H9 (cell line): Measurements from ENCODE around the gene ARPC1B. TPM values are rescaled to one million over a fixed set of nuclear protein-coding genes. Genes with fewer than 3 reads are reported as not detected.
A peak's percentile ranks its signal among the peaks of the same experiment; 100 is the strongest.

Experiments
- DNase-seq: peaks from one replicate; pipeline ENCODE4 v3.0.0-alpha.2; 2017
- H2AFZ ChIP-seq: one replicate; pipeline ENCODE4 v1.6.1; 2013; ENCODE audit warnings: mild to moderate bottlenecking, low read length, control low read depth, moderate library complexity
- H2AK5ac ChIP-seq: 2 replicates; pipeline ENCODE4 v1.6.1; 2013; ENCODE audit warnings: low read length, control low read depth, mixed read lengths; ENCODE audit not compliant: insufficient read length
- H2BK120ac ChIP-seq: one replicate; pipeline ENCODE4 v1.6.1; 2013; ENCODE audit warnings: low read depth, mild to moderate bottlenecking, low read length, control low read depth, inconsistent platforms; ENCODE audit not compliant: poor library complexity, severe bottlenecking
- H2BK12ac ChIP-seq: 2 replicates; pipeline ENCODE4 v1.6.1; 2013; ENCODE audit warnings: low read length, control low read depth, mixed read lengths, low read depth; ENCODE audit not compliant: insufficient read length
- H2BK15ac ChIP-seq: 2 replicates; pipeline ENCODE4 v1.6.1; 2013; ENCODE audit warnings: low read depth, low read length, control low read depth
- H2BK20ac ChIP-seq: one replicate; pipeline ENCODE4 v1.6.1; 2013; ENCODE audit warnings: low read depth, mild to moderate bottlenecking, low read length, control low read depth, inconsistent platforms; ENCODE audit not compliant: poor library complexity, severe bottlenecking
- H2BK5ac ChIP-seq: 2 replicates; pipeline ENCODE4 v1.6.1; 2013; ENCODE audit warnings: low read length, control low read depth, mixed read lengths; ENCODE audit not compliant: insufficient read length
- H3K14ac ChIP-seq: 2 replicates; pipeline ENCODE4 v1.6.1; 2013; ENCODE audit warnings: low read length, control low read depth; ENCODE audit not compliant: insufficient read depth
- H3K18ac ChIP-seq: 2 replicates; pipeline ENCODE4 v1.6.1; 2013; ENCODE audit warnings: low read depth, mild to moderate bottlenecking, mixed read lengths, low read length, control low read depth; ENCODE audit not compliant: insufficient read length
- H3K23ac ChIP-seq: 2 replicates; pipeline ENCODE4 v1.6.1; 2013; ENCODE audit warnings: low read length, control low read depth, mixed read lengths, low read depth; ENCODE audit not compliant: insufficient read length
- H3K23me2 ChIP-seq: 2 replicates; pipeline ENCODE4 v1.6.1; 2013; ENCODE audit warnings: low read depth, mild to moderate bottlenecking, mixed read lengths, low read length, control low read depth; ENCODE audit not compliant: insufficient read length, poor library complexity, severe bottlenecking
- H3K27ac ChIP-seq: 2 replicates; pipeline ENCODE4 v1.5.1; 2013; ENCODE audit warnings: low read length, control low read depth, mixed read lengths, low read depth; ENCODE audit not compliant: insufficient read length
- H3K27me3 ChIP-seq: 2 replicates; pipeline ENCODE4 v1.6.1; 2013; ENCODE audit warnings: low read length, control low read depth, inconsistent platforms; ENCODE audit not compliant: insufficient read depth
- H3K4ac ChIP-seq: 2 replicates; pipeline ENCODE4 v1.6.1; 2013; ENCODE audit warnings: low read depth, mild to moderate bottlenecking, control low read depth, inconsistent platforms, low read length, moderate library complexity
- H3K4me1 ChIP-seq: 2 replicates; pipeline ENCODE4 v1.6.1; 2013; ENCODE audit warnings: low read length, control low read depth, inconsistent platforms; ENCODE audit not compliant: insufficient read depth
- H3K4me2 ChIP-seq: 2 replicates; pipeline ENCODE4 v1.6.1; 2013; ENCODE audit warnings: low read length, control low read depth, mixed read lengths; ENCODE audit not compliant: insufficient read length, insufficient read depth
- H3K56ac ChIP-seq: 2 replicates; pipeline ENCODE4 v1.6.1; 2013; ENCODE audit warnings: low read depth, mild to moderate bottlenecking, mixed read lengths, low read length, control low read depth; ENCODE audit not compliant: insufficient read length
- H3K79me1 ChIP-seq: 2 replicates; pipeline ENCODE4 v1.6.1; 2013; ENCODE audit warnings: low read depth, mild to moderate bottlenecking, moderate library complexity, low read length, control low read depth, inconsistent platforms; ENCODE audit not compliant: insufficient read depth, poor library complexity, severe bottlenecking
- H3K79me2 ChIP-seq: 2 replicates; pipeline ENCODE4 v1.6.1; 2013; ENCODE audit warnings: low read length, control low read depth, inconsistent platforms; ENCODE audit not compliant: insufficient read depth
- H3K9ac ChIP-seq: 2 replicates; pipeline ENCODE4 v1.6.1; 2013; ENCODE audit warnings: low read length, control low read depth, mixed read lengths; ENCODE audit not compliant: insufficient read length; ENCODE audit errors: extremely low read depth
- H3K9me3 ChIP-seq: one replicate; pipeline ENCODE4 v1.6.1; 2013; ENCODE audit warnings: low read depth, low read length, inconsistent platforms; ENCODE audit not compliant: control insufficient read depth
- H3T11ph ChIP-seq: one replicate; pipeline ENCODE4 v1.6.1; 2013; ENCODE audit warnings: mild to moderate bottlenecking, low read length, control low read depth, inconsistent platforms
- H4K20me1 ChIP-seq: one replicate; pipeline ENCODE4 v1.6.1; 2013; ENCODE audit not compliant: control insufficient read depth, insufficient read length, insufficient read depth
- H4K5ac ChIP-seq: 2 replicates; pipeline ENCODE4 v1.6.1; 2013; ENCODE audit warnings: low read depth, mild to moderate bottlenecking, mixed read lengths, low read length, control low read depth; ENCODE audit not compliant: insufficient read length
- H4K8ac ChIP-seq: replicated peaks from 2 replicates; pipeline ENCODE4 v1.6.1; 2013; ENCODE audit warnings: low read length, control low read depth, mixed read lengths, low read depth; ENCODE audit not compliant: insufficient read length
- H4K91ac ChIP-seq: 2 replicates; pipeline ENCODE4 v1.6.1; 2013; ENCODE audit warnings: low read depth, mild to moderate bottlenecking, moderate library complexity, mixed read lengths, low read length, control low read depth; ENCODE audit not compliant: insufficient read length
- H3K27ac Mint-ChIP-seq, 3 experiments: 2 replicates in 2 of 3; 3 replicates in 1 of 3; pipeline ENCODE4 v1.8.0; 2020 to 2021; ENCODE audit warnings: mixed read lengths in 3 of 3, mild to moderate bottlenecking in 1 of 3, moderate library complexity in 1 of 3
- H3K27me3 Mint-ChIP-seq: 2 replicates; pipeline ENCODE4 v1.8.0; 2021; ENCODE audit warnings: low read depth, mild to moderate bottlenecking, moderate library complexity, mixed read lengths
- H3K36me3 Mint-ChIP-seq, 3 experiments: 2 replicates in 2 of 3; 3 replicates in 1 of 3; pipeline ENCODE4 v1.8.0; 2020 to 2021; ENCODE audit warnings: low read depth in 3 of 3, mixed read lengths in 3 of 3; ENCODE audit not compliant: insufficient read depth in 1 of 3
- H3K4me1 Mint-ChIP-seq, 2 experiments: 2 replicates each; pipeline ENCODE4 v1.8.0; 2020; ENCODE audit warnings: mixed read lengths in 2 of 2
- H3K4me3 Mint-ChIP-seq, 2 experiments: 2 replicates in 1 of 2; 3 replicates in 1 of 2; pipeline ENCODE4 v1.8.0; 2020 to 2021; ENCODE audit warnings: mild to moderate bottlenecking in 2 of 2, mixed read lengths in 2 of 2, moderate library complexity in 1 of 2
- H3K9me3 Mint-ChIP-seq, 2 experiments: 2 replicates in 1 of 2; 3 replicates in 1 of 2; pipeline ENCODE4 v1.8.0; 2020; ENCODE audit warnings: mild to moderate bottlenecking in 2 of 2, mixed read lengths in 2 of 2, moderate library complexity in 1 of 2
- CTCF ChIP-seq: fragments of 200-600 bp; sonication (generic); conservative IDR thresholded peaks from 3 replicates; pipeline ENCODE4 v1.8.0; 2021; ENCODE audit warnings: antibody characterized with exemption, mild to moderate bottlenecking
- WGBS: extraction: QIAGEN DNeasy Blood & Tissue Kit; methylation state at CpG from one replicate; pipeline ENCODE4 v1.1.7; 2013; ENCODE audit warnings: missing lambda C conversion rate, low lambda C conversion rate, mixed read lengths; ENCODE audit not compliant: insufficient read length; ENCODE audit errors: extremely low coverage; 5-methylcytosine and 5-hydroxymethylcytosine counted together
- total RNA-seq: library from RNA; stranded (reverse); gene quantifications from 2 replicates; pipeline ENCODE4 v1.2.1, GENCODE V29; 2021

The ARPC1B gene
- total RNA-seq, 1 experiment from 2014 or later = 56.3 TPM

- H2BK20ac ChIP-seq = no peak within 1 kb of the TSS
- WGBS = no CpG with 5 or more reads among the region's 72 CpGs
- H4K8ac ChIP-seq = peak within 1 kb of the TSS; percentile 100
- H3K4me3 Mint-ChIP-seq = peak within 1 kb of the TSS; percentile 95 to 96
- peak within 1 kb of the TSS; percentile 85 for H2BK12ac ChIP-seq
- peak within 1 kb of the TSS; percentile 97 for H3K9ac ChIP-seq
- H2AFZ ChIP-seq = peak within 1 kb of the TSS; percentile 80
- H3K9me3 ChIP-seq = no peaks in the 10 kb centered on the region
- no peak within 1 kb of the TSS for H4K91ac ChIP-seq
- peak within 1 kb of the TSS; percentile 100 for H2BK5ac ChIP-seq
- no peaks in the 10 kb centered on the region for H3K9me3 Mint-ChIP-seq
- H3K4ac ChIP-seq = no peak within 1 kb of the TSS; the same call in 1 of the 2 replicates
- no peak within 1 kb of the TSS for H2AK5ac ChIP-seq
- peak within 1 kb of the TSS; percentile 92 for H2BK120ac ChIP-seq
- no peaks in the 10 kb centered on the region for H3K27me3 Mint-ChIP-seq
- H3K27me3 ChIP-seq = no peaks in the 10 kb centered on the region
- peak within 1 kb of the TSS; percentile 100 for H3K18ac ChIP-seq
- TF ChIP-seq CTCF = no peak
- H4K20me1 ChIP-seq = no peaks in the 10 kb centered on the region
- peak within 1 kb of the TSS; percentile 100 for H3K14ac ChIP-seq
- peak within 1 kb of the TSS; percentile 99 for H4K5ac ChIP-seq
- peak within 1 kb of the TSS; percentile 96 to 99 (median 98) for H3K27ac Mint-ChIP-seq
- no peak within 1 kb of the TSS for H2BK15ac ChIP-seq
- peaks cover 16% of the 10 kb centered on the region for H3K23me2 ChIP-seq
- H3K79me2 ChIP-seq = peaks cover 36% of the 10 kb centered on the region
- peaks cover 12% of the 10 kb centered on the region for H3K79me1 ChIP-seq
- H3K56ac ChIP-seq = peak within 1 kb of the TSS; percentile 91
- DNase-seq = peak; percentile 95
- peak within 1 kb of the TSS; percentile 94 for H3K27ac ChIP-seq
- H3T11ph ChIP-seq = peak within 1 kb of the TSS; percentile 81
- no peaks in the 10 kb centered on the region for H3K4me1 ChIP-seq
- no peak within 1 kb of the TSS for H3K23ac ChIP-seq
- peaks cover 19 to 23% of the 10 kb centered on the region in 2 experiments for H3K4me1 Mint-ChIP-seq
- peaks cover 34 to 60% (median 52%) of the 10 kb centered on the region in 3 experiments; a peak in 6 of 7 replicates for H3K36me3 Mint-ChIP-seq
- H3K4me2 ChIP-seq = peak within 1 kb of the TSS; percentile 91
Observed at GRCh38 chr7:99408379-99409191, 34.1 kb downstream of the ARPC1B start, which contains the start of the genes BUD31 and PDAP1. TSS of gene BUD31 (plus strand) at chr7:99408969. CDS start at chr7:99411093, 2,124 bp downstream. TSS of gene PDAP1 (minus strand) at chr7:99408597. CDS start at chr7:99408548, 49 bp downstream.
